GM19397 (cell line): ENCODE results near the gene TMIGD2.
"Not testable (repeated sequence)": the region's sequence is repeated elsewhere in the genome, so short reads cannot be mapped to it uniquely, and the experiment has no call there.

Experiments
- ATAC-seq: cut with Tn5 transposase; IDR thresholded peaks from one replicate; pipeline ENCODE4 v1.9.1; 2021; ENCODE audit warnings: mild to moderate bottlenecking, moderate library complexity; ENCODE audit not compliant: unreplicated experiment

Gene TMIGD2

GRCh38 chr19:4297901-4298809 is 4.0 kb downstream of the TMIGD2 start:
- no peak for ATAC-seq

GRCh38 chr19:4295972-4296771 is 6.0 kb downstream of the TMIGD2 start:
- no peak for ATAC-seq

DNA sequence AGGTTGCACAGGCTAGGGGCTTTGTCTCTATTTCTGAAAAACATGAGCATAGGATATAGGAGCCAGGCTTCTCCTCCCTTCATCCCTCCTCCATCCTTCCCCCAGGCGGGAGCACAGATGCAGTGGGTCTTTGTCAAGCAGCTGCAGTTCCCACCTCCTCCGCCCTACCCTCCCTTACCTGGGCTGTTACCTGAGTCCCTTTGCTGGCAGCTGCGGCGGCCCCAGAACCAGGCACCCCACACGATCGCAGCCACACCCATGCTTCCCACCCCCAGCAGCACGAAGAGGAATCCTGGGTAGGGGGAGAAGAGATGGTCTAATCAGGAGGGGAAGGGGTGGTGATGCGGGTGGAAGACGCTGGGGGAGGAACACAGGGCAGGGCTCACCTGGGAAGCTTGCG is 7.8 kb downstream of the TMIGD2 start:
- ATAC-seq, result no peak

- no peak for ATAC-seq
Measured at GRCh38 chr19:4292515-4292914, 9.7 kb downstream of the TMIGD2 start.

GRCh38 chr19:4291184-4291732 is 10.9 kb downstream of the TMIGD2 start:
- no peak for ATAC-seq

DNA sequence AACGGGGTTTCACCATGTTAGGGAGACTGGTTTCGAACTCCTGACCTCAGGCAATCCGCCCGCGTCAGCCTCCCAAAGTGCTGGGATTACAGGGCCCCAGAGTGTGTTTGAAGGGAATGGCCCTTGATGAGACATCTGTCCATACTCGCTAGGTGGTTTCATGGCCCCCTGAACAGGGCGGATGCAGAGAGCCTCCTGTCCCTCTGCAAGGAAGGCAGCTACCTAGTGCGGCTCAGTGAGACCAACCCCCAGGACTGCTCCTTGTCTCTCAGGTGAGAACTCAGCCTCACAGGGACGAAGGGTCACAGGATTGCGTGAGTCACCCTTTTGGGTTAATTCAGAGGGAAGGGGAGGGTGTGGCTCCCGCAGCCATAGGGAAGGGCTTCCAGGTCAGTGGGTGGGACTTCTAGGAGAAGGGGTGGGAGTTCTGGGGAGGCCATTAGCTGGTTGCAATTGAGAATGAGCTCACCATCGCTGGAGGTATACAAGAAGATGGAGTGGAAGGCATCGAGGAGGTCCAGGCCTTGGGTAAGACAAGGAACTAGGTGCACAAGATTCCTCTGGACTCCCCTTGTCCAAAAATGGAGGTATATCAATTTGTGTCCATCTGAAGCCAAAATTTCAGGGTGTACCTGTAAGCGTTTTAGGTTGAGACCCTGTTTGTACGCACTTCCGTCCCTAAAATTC is 14.0 kb downstream of the TMIGD2 start:
- no peak for ATAC-seq

DNA sequence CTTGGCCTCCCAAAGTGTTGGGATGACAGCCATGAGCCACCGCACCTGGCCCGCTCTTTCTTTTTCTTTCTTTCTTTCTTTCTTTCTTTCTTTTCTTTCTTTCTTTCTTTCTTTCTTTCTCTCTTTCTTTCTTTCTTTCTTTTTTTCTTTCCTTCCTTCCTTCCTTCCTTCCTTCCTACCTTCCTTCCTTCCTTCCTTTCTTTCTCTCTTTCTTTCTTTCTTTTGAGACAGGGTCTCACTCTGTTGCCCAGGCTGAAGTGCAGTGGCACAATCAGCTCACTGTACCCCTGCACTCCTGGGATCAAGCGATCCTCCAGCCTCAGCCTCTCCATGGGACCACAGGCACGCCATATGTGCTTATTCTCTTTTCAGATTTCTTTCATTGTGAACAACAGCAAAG is 16.0 kb downstream of the TMIGD2 start:
- ATAC-seq, result not testable (repeated sequence)

DNA sequence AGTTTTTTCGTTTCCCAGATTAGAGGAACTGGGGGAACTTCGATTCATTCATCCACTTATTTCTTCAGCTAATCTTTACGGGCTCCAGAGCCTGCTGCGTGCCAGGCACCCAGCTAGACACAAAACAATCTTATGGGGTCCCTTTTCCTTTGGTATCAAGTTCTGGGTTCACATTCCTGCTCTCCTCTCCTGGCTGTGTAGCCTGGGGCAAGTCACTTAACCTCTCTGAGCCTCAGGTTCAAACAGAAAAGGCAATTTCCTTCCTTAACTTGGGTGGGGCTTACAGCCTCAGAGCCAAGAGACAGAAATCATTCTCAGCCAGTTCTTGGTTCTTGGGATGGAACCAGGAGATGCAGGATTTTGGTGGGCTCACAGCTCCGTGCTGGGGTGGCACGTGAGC is 17.2 kb downstream of the TMIGD2 start:
- ATAC-seq, result no peak

- ATAC-seq, result no peak
Measured at GRCh38 chr19:4284176-4284958, 17.8 kb downstream of the TMIGD2 start.

DNA sequence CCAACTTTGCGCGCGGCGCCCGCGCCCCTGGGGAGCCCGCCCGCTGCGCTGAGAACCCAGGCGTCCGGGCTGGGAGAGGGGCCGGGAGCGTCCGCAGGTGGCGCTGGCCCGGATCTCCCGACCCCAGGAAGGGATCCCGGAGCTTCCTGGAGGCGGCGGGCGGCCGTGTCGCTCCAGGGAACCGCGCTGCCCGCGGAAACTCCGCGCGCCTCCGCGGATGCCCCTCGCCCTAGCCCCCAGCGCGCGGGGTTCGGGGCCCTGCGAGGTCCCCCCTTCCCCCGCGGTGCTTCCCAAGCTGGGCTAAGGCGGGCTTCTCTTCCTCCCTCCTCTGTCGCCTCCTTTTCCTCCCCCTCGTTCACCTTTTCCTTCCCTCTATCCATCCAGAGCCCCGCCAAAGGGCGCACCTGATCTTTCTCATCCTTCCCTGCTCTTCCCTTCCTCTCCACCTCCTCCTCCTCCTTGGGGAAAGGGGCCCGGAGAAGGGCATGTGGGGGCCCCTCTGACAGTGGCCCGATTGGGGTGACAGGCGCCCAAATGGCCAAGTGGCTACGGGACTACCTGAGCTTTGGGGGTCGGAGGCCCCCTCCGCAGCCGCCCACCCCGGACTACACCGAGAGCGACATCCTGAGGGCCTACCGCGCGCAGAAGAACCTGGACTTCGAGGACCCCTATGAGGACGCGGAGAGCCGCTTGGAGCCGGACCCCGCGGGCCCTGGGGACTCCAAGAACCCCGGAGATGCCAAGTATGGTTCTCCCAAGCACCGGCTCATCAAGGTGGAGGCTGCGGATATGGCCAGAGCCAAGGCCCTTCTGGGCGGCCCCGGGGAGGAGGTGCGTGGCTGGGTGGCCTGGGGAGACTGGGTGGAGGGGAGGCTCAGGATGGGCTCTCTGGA is 22.4 kb downstream of the TMIGD2 start:
- ATAC-seq, result no peak

GRCh38 chr19:4279267-4279529 is 23.0 kb downstream of the TMIGD2 start:
- no peak for ATAC-seq

DNA sequence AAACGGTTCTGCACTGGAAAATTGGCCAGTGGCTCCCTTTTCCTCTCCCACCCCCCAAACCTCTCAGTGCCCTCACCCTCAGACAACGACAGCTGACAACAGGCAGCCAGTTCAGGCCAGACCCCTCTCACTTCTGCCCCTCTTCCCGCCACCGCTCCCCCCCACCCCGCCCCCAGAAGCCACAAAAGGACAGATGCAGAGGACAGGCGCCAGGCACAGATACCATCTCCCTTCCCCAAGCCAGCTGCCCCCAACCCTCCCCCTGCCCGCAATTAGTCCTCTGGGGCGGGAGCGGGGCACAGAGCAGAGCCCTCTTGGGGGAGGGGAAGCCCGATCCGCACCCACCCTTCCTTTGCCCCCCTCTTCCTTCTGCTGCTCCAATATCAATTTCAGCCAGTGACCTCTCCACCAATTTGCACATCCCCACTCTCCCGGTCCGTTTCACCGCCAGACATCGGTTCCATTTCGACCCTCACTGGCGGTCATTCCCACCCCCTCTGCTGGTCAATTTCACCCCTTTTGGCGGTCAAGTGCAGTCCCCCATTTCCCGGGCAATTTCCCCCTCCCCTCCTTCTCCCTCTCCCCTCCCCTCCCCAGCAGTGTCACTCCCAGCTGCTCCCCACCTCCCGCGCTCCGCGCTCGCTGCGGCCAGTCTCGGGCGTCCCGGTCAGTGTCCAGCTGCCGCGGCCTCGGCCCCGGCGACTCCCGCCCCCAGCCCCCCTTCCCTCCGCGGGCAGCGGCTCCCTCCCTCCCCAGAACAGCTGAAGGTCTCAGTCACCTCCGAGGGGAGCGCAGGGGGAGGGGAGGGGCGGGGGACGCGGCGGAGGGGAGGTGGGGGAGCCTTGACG is 23.5 kb downstream of the TMIGD2 start, which contains the start of gene SHD:
TSS of gene SHD (plus strand) at position 848 of the 848 bp plus-strand sequence. CDS start 798 bp downstream, outside the sequence.
- ATAC-seq, result no peak

DNA sequence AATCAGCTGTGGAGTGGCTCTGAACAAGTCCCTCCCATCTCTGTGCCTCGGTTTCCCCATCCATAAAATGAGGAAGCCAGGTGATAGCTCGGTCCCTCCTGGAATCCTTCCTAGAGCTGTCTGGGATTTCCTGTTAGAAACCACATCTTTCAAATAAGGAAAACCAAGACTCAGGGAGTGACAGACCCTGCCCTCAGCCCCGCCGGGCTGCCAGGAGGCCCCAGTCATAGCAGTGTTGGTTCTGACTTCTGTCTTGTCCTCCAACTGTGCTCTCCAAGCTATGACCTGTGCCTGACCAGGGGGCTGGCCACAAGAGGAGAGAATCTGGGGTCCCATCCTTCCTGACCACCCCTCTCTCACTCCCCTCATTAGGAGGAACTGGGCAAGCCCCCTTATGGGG is 24.2 kb downstream of the TMIGD2 start:
- no peak for ATAC-seq

- ATAC-seq, result no peak
Measured at GRCh38 chr19:4277191-4277696, 24.9 kb downstream of the TMIGD2 start.

DNA sequence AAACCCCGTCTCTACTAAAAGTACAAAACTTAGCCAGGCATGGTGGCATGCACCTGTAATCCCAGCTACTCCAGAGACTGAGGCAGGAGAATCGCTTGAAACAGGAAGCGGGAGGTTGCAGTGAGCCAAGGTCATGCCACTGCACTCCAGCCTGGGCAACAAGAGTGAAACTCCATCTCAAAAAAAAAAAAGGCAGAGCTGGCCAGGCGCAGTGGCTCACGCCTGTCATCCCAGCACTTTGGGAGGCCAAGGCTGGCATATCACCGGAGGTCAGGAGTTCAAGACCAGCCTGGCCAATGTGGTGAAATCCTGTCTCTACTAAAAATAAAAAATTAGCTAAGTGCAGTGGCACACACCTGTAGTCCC is 27.9 kb downstream of the TMIGD2 start:
- ATAC-seq, result not testable (repeated sequence)

GRCh38 chr19:4272894-4273293 is 29.3 kb downstream of the TMIGD2 start:
- ATAC-seq, result no peak

DNA sequence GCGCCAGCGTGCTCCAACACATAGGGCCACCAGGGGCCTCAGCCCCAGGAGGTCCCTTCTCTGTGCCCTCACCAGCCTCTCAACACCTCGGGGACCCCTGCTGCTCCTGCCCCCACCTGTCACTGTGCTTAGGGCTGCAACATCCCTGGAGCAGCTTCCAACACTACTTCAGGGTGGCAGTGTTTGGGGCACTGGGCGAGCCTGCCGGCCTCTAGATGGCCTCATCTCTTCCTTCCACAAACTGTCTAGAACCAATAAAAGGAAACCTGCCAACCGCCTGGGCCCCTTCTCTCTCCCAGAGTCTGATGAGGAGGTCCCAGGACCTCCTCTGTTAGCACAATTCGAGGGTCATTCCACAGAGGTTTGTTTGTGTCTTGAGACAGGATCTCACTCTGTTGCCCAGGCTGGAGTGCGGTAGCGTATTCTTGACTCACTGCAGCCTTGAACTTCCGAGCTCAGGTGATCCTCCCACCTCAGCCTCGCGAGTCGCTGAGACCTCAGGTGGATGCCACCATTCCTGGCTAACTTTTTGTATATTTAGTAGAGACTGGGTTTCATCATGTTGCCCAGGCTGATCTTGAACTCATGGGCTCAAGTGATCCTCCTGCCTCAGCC is 33.3 kb downstream of the TMIGD2 start:
- no peak for ATAC-seq
